ENCODE measurements around the gene MSL1. TPM values are rescaled to one million over a fixed set of nuclear protein-coding genes. Genes with fewer than 3 reads are reported as not detected.

MSL1 gene
- total and polyA plus RNA-seq, 2 of the 13 experiments (the other 11 are each of a cell fraction or from before 2014, with no cell fraction given), result 63.8 to 88.5 TPM

DNA sequence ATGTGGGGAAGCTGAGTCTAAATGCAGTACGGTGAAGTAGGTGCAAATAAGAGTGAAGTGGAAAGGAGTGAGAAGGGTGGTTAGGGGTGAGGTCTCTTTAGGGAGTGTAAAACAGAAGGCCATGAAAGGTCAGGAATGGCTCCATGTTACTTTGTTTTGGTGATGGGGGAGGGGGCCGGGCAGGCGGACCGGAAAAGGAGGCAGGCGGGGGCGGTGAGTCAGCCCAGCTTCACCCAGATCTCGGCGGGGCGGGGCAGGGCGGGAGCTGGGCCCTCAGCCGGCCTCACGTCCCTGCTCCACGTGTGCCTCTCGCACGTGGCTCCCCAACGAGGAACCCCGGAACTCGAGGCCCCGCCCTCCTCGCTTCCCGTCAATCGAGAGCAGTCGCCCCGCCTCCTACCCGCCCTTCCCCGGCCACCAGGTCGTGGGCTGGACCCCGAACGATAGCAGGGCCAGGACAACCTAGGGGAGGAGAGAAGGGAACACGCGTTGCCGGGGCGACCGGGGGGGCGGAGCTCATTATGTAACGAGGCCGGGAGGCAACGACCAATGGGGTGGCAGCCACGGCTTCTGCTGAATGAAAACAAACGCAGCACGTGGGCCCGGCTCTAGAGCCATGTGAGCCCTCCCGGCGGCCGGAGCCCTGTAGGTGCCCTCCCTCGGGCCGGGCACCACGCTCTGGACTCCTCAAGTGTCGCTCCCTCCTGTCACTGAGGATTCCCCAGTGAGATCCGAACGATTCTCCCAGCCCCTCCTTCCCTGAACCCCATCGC is 22.7 kb upstream of the MSL1 start (continued):
- TF ChIP-seq, protein P1, sequence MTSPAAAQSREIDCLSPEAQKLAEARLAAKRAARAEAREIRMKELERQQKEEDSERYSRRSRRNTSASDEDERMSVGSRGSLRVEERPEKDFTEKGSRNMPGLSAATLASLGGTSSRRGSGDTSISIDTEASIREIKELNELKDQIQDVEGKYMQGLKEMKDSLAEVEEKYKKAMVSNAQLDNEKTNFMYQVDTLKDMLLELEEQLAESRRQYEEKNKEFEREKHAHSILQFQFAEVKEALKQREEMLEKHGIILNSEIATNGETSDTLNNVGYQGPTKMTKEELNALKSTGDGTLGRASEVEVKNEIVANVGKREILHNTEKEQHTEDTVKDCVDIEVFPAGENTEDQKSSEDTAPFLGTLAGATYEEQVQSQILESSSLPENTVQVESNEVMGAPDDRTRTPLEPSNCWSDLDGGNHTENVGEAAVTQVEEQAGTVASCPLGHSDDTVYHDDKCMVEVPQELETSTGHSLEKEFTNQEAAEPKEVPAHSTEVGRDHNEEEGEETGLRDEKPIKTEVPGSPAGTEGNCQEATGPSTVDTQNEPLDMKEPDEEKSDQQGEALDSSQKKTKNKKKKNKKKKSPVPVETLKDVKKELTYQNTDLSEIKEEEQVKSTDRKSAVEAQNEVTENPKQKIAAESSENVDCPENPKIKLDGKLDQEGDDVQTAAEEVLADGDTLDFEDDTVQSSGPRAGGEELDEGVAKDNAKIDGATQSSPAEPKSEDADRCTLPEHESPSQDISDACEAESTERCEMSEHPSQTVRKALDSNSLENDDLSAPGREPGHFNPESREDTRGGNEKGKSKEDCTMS (CRISPR knock-in tag; conservative IDR thresholded peaks at IDR 0.05), result no peak
- TF ChIP-seq, protein P2, sequence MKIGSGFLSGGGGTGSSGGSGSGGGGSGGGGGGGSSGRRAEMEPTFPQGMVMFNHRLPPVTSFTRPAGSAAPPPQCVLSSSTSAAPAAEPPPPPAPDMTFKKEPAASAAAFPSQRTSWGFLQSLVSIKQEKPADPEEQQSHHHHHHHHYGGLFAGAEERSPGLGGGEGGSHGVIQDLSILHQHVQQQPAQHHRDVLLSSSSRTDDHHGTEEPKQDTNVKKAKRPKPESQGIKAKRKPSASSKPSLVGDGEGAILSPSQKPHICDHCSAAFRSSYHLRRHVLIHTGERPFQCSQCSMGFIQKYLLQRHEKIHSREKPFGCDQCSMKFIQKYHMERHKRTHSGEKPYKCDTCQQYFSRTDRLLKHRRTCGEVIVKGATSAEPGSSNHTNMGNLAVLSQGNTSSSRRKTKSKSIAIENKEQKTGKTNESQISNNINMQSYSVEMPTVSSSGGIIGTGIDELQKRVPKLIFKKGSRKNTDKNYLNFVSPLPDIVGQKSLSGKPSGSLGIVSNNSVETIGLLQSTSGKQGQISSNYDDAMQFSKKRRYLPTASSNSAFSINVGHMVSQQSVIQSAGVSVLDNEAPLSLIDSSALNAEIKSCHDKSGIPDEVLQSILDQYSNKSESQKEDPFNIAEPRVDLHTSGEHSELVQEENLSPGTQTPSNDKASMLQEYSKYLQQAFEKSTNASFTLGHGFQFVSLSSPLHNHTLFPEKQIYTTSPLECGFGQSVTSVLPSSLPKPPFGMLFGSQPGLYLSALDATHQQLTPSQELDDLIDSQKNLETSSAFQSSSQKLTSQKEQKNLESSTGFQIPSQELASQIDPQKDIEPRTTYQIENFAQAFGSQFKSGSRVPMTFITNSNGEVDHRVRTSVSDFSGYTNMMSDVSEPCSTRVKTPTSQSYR (CRISPR knock-in tag; IDR thresholded peaks at IDR 0.05; ENCODE audit: borderline replicate concordance), result peak; percentile 92
- TF ChIP-seq PCBP1 (IDR thresholded peaks at IDR 0.05; ENCODE audit: borderline replicate concordance, low read depth, low read length) (peak; percentile 91; the same call in 1 of the 2 replicates), ZBTB26 (CRISPR knock-in tag; IDR thresholded peaks at IDR 0.05; ENCODE audit: borderline replicate concordance) (peak; percentile 95), ZNF224 (CRISPR knock-in tag; IDR thresholded peaks at IDR 0.05) (peak; percentile 94), BCL6 (CRISPR knock-in tag; IDR thresholded peaks at IDR 0.05) (peak; percentile 93), CHD2 (IDR thresholded peaks at IDR 0.05; ENCODE audit: low read depth, low read length) (peak; percentile 40; the same call in 1 of the 2 replicates), ZNF550 (CRISPR knock-in tag; IDR thresholded peaks at IDR 0.05; ENCODE audit: borderline replicate concordance) (peak; percentile 83), RFXANK (CRISPR knock-in tag; IDR thresholded peaks at IDR 0.05) (peak; percentile 92; the same call in 1 of the 2 replicates), ZNF235 (CRISPR knock-in tag; IDR thresholded peaks at IDR 0.05; ENCODE audit: borderline replicate concordance) (peak; percentile 92; the same call in 1 of the 2 replicates), ZBTB34 (CRISPR knock-in tag; IDR thresholded peaks at IDR 0.05) (peak; percentile 74; the same call in 1 of the 2 replicates), ZNF589 (CRISPR knock-in tag; conservative IDR thresholded peaks at IDR 0.05) (peak; percentile 98), ELF4 (CRISPR knock-in tag; IDR thresholded peaks at IDR 0.05; ENCODE audit: borderline replicate concordance) (peak; percentile 89), ZNF768 (CRISPR knock-in tag; IDR thresholded peaks at IDR 0.05) (peak; percentile 57)
- TF ChIP-seq, protein P3, sequence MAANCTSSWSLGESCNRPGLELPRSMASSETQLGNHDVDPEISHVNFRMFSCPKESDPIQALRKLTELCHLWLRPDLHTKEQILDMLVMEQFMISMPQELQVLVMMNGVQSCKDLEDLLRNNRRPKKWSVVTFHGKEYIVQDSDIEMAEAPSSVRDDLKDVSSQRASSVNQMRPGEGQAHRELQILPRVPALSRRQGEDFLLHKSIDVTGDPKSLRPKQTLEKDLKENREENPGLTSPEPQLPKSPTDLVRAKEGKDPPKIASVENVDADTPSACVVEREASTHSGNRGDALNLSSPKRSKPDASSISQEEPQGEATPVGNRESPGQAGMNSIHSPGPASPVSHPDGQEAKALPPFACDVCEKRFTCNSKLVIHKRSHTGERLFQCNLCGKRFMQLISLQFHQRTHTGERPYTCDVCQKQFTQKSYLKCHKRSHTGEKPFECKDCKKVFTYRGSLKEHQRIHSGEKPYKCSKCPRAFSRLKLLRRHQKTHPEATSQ (CRISPR knock-in tag; IDR thresholded peaks at IDR 0.05; ENCODE audit: borderline replicate concordance), result peak; percentile 87; the same call in 1 of the 2 replicates
- TF ChIP-seq, protein P4, sequence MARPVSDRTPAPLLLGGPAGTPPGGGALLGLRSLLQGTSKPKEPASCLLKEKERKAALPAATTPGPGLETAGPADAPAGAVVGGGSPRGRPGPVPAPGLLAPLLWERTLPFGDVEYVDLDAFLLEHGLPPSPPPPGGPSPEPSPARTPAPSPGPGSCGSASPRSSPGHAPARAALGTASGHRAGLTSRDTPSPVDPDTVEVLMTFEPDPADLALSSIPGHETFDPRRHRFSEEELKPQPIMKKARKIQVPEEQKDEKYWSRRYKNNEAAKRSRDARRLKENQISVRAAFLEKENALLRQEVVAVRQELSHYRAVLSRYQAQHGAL (CRISPR knock-in tag; IDR thresholded peaks at IDR 0.05; ENCODE audit: not compliant biosample characterization), result peak; percentile 68
- TF ChIP-seq, protein P5, sequence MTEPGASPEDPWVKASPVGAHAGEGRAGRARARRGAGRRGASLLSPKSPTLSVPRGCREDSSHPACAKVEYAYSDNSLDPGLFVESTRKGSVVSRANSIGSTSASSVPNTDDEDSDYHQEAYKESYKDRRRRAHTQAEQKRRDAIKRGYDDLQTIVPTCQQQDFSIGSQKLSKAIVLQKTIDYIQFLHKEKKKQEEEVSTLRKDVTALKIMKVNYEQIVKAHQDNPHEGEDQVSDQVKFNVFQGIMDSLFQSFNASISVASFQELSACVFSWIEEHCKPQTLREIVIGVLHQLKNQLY (CRISPR knock-in tag; IDR thresholded peaks at IDR 0.05), result peak; percentile 96
